ENCODE results near the gene B3GNT9. TPM values are rescaled to one million over a fixed set of nuclear protein-coding genes. Genes with fewer than 3 reads are reported as not detected.

B3GNT9 gene
- total RNA-seq, 4 donors from 2014 or later = 1.5 to 69.1 (median 5.5) TPM

- H3K4me3 ChIP-seq = peak overlapping the region in 3 of 4 donors; percentile 52 to 77 (median 64)
- no peaks in the 10 kb centered on the region for H3K27me3 ChIP-seq
- in situ Hi-C loops (cut with MboI; ENCODE audit: low pct_ligation_motif_present in 1 of 4, low pct_unique_long_range_greater_than_20kb in 1 of 4, low sequenced_read_pairs in 3 of 4) = no loop called here
- intact Hi-C loops (cut with DNase I; ENCODE audit: low total_unique reads) = loop anchor here (2.0 kb wide), 1 partner anchor 26 kb away; the partner anchor contains the start of genes FBXL8 and TRADD
- peak; percentile 76 to 89 (median 81) for TF ChIP-seq CTCF (IDR thresholded peaks at IDR 0.05)
- TF ChIP-seq EP300 (IDR thresholded peaks at IDR 0.05; ENCODE audit: low read depth) = no peak
- peak in 2 of 3 donors; percentile 60 to 66 for TF ChIP-seq POLR2AphosphoS5 (IDR thresholded peaks at IDR 0.05)
- no peak for TF ChIP-seq POLR2A (IDR thresholded peaks at IDR 0.05)
- no peaks in the 10 kb centered on the region for H3K36me3 ChIP-seq
- H3K9me3 ChIP-seq = no peaks in the 10 kb centered on the region
- peak overlapping the region; percentile 93 to 96 (median 94) for H3K27ac ChIP-seq
- DNase-seq = peak; percentile 94
- H3K4me1 ChIP-seq = peaks cover 12 to 32% (median 23%) of the 10 kb centered on the region in 4 donors
- WGBS, 2 donors (ENCODE audit: low coverage in 1 of 2) = 32% methylated on average over 29 of the region's 43 CpGs; no CpG with 5 or more reads in 1 of the 2 donors
These were observed 34.3 kb upstream of the B3GNT9 start for GRCh38 chr16:67184995-67185650.

GRCh38 chr16:67184453-67184994, 33.7 kb upstream of the B3GNT9 start:
- peak overlapping the region; percentile 93 to 96 (median 94) for H3K27ac ChIP-seq
- intact Hi-C loops (cut with DNase I; ENCODE audit: low total_unique reads) = loop anchor here (2.0 kb wide), 1 partner anchor 26 kb away; the partner anchor contains the start of genes FBXL8 and TRADD
- DNase-seq = no peak
- in situ Hi-C loops (cut with MboI; ENCODE audit: low pct_ligation_motif_present in 1 of 4, low pct_unique_long_range_greater_than_20kb in 1 of 4, low sequenced_read_pairs in 3 of 4) = no loop called here
- 9 to 20% methylated on average over 1 to 31 of the region's 59 CpGs for WGBS, 2 donors (ENCODE audit: low coverage in 1 of 2)
- no peaks in the 10 kb centered on the region for H3K27me3 ChIP-seq
- TF ChIP-seq CTCF (IDR thresholded peaks at IDR 0.05) (no peak), EP300 (IDR thresholded peaks at IDR 0.05; ENCODE audit: low read depth) (no peak), POLR2A (IDR thresholded peaks at IDR 0.05) (no peak), POLR2AphosphoS5 (IDR thresholded peaks at IDR 0.05) (no peak)
- no peaks in the 10 kb centered on the region for H3K9me3 ChIP-seq
- peaks cover 12 to 32% (median 23%) of the 10 kb centered on the region in 4 donors for H3K4me1 ChIP-seq
- H3K4me3 ChIP-seq = peak overlapping the region; percentile 52 to 77 (median 70)
- no peaks in the 10 kb centered on the region for H3K36me3 ChIP-seq

- peak; percentile 95 for DNase-seq
- H3K4me3 ChIP-seq = peak within 1 kb of the TSS; percentile 52 to 77 (median 70)
- intact Hi-C loops (cut with DNase I; ENCODE audit: low total_unique reads) (loop anchor here (2.0 kb wide), 1 partner anchor 25 kb away; the partner anchor contains the start of genes FBXL8 and TRADD), in situ Hi-C loops (cut with MboI; ENCODE audit: low pct_ligation_motif_present in 1 of 4, low pct_unique_long_range_greater_than_20kb in 1 of 4, low sequenced_read_pairs in 3 of 4) (no loop called here)
- TF ChIP-seq POLR2A (IDR thresholded peaks at IDR 0.05) = peak; percentile 77
- peak in 1 of 5 experiments; percentile 5 for TF ChIP-seq CTCF (IDR thresholded peaks at IDR 0.05)
- TF ChIP-seq EP300 (IDR thresholded peaks at IDR 0.05; ENCODE audit: low read depth) = peak; percentile 53
- TF ChIP-seq POLR2AphosphoS5 (IDR thresholded peaks at IDR 0.05) = peak; percentile 57 to 81 (median 58)
- H3K27ac ChIP-seq = peak within 1 kb of the TSS; percentile 93 to 96 (median 94)
- WGBS, 2 donors (ENCODE audit: low coverage in 1 of 2) = 0% methylated on average over 58 of the region's 77 CpGs; no CpG with 5 or more reads in 1 of the 2 donors
- no peaks in the 10 kb centered on the region for H3K27me3 ChIP-seq
- H3K36me3 ChIP-seq = no peaks in the 10 kb centered on the region
- no peaks in the 10 kb centered on the region for H3K9me3 ChIP-seq
- peaks cover 13 to 36% (median 25%) of the 10 kb centered on the region in 4 donors for H3K4me1 ChIP-seq
These were observed 33.0 kb upstream of the B3GNT9 start, which contains the start of gene MATCAP1 for GRCh38 chr16:67183627-67184452. TSS of gene MATCAP1 (minus strand) at chr16:67183963. CDS start at chr16:67180610, 3,353 bp downstream.

Measured in transverse colon (tissue), 4 donors.